GM10847 (cell line): ENCODE data around the gene EEF1AKMT2.

Experiments
- POLR2A ChIP-seq: IDR thresholded peaks from 2 replicates; pipeline ENCODE4 v1.6.1; 2011; ENCODE audit not compliant: insufficient read length; ENCODE audit errors: extremely low read depth

EEF1AKMT2 gene

GRCh38 chr10:124734311-124735166 is 57.1 kb downstream of the EEF1AKMT2 start:
- no peak for TF ChIP-seq POLR2A

DNA sequence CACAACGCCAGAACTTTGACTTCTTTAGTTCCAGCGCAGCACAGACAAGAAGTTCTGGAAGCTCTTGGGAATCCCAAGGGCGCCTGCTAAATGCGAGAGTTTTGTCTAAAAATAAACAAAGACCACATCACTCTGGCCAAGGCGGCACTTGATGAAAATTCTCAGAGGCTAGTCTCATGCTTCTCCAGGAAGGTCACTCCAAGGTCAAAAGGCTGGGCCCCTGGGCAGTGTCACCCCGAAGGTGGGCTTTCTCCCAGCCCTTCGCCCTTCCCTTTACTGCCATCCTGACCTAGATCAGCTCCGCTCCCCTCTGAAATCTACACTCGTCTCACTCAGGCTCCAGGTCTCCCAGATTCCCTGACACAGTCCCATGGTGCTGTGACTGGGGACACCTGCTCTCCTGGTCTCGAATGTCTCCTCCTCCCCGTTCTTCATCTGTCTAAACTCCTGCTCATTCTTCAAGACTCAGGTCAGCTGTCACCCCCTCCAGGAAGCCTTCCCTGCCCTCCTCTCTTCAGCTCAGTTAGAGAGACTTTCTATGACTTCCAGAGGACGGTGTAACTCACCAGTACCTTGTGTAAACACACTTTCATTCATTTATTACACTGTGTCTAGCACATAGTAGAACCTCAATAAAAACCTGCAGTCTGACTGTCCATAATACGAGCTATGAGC is 58.0 kb downstream of the EEF1AKMT2 start:
- TF ChIP-seq POLR2A, result no peak

DNA sequence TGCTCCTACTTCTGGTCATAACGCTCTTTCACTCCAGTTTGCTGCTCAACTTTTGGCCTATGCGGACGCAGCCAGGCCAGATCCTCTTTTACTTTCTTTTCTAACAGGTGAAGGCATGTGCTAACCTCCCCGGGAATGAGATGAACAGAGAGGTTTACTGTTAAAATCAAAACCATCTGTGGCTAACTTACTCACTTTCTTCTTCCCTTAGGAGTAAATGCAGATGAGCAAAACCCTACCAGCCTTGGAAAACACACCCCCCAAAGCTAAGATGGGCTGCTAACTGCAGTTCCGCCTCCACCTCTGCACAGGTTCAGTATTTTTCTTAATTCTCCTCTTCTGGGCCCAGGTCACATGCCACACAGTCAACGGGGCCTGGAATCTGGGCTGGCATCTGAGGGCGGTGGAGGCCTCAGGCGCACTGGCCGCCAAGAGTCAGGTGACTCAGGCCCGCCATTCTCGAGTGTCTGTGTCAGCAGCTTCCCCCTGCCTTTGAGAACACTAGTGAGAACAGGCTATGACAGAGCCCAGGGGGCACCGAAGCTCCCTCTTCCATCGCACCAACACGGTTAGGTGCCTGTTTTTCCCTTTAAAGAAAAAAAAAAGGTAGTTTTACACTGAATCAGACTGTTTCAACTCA is 58.6 kb downstream of the EEF1AKMT2 start:
- TF ChIP-seq POLR2A, result no peak

- no peak for TF ChIP-seq POLR2A
Observed at GRCh38 chr10:124731551-124731950, 60.1 kb downstream of the EEF1AKMT2 start.

GRCh38 chr10:124730790-124731189 is 60.9 kb downstream of the EEF1AKMT2 start:
- no peak for TF ChIP-seq POLR2A

DNA sequence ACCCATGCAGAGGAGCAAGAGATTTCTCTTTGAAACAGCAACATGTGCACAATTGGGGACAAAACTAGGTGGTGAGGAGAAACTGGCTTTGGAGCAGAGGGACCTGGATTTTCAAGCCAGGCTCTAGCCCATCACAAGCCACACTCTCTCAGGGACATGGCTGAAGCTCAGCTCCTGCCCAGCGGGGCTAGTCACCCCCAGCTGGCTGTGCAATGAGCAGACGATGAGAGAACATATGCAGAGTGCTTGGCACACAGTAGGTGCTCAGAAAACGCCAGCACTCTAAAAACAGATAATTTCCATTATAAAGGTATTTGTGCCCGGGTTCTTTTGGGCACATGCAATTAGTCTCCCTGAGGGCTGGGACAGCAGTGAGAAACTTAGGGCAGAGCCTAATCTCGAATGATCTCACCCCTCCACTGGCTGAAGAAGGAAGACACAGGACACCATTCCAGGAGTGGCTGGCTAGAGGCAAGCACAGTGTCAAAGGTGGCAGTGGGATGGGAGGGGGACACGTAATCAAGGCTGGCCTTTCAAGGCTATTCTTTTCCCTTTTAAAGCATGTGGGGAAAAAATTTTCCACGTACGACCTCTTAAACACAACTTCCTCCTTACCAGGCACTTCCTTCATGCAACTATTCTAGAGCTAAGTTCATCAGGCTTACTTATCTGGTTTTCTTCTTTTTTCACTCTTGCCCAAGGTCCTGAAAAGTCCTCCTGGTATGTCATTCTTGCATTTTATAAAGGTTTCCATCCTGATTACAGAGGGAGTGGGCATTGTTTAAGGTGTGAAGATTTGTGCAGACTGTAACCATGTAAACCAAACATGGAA is 62.6 kb downstream of the EEF1AKMT2 start:
- no peak for TF ChIP-seq POLR2A

DNA sequence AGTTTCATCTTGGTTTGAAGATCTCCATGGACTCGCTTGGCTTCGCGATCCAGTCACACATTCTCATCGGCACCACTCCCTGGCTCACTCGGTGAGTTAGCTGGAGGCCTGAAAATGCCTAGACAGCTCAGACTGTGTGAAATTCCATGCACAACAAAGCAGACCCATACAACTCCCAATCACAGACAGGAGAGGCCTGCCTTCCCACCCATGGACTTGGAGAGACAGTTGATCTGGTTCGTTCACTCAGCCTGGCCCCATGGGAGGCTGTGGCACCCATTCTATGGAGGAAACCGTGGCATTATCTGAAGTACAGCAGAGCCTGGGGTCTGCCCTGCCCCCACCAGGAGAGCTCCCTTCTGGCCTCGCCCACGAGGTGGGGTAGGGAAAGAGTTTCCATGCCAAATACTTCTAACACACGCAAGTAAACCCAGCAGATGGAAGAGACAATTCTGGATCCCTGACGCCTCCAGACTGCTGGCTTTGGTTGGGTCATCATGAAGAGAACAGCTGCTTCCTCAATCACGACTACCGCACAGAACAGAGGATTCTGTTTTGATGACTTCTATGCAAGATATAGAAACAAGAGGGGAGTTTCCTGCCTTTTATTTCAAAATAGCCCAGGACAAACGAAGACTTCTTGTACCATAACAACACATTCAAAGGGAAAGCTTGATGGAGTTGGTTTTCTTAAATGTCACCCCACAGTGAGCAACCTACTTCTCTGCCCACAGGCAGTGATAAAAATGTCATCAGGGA is 63.4 kb downstream of the EEF1AKMT2 start:
- TF ChIP-seq POLR2A, result no peak

DNA sequence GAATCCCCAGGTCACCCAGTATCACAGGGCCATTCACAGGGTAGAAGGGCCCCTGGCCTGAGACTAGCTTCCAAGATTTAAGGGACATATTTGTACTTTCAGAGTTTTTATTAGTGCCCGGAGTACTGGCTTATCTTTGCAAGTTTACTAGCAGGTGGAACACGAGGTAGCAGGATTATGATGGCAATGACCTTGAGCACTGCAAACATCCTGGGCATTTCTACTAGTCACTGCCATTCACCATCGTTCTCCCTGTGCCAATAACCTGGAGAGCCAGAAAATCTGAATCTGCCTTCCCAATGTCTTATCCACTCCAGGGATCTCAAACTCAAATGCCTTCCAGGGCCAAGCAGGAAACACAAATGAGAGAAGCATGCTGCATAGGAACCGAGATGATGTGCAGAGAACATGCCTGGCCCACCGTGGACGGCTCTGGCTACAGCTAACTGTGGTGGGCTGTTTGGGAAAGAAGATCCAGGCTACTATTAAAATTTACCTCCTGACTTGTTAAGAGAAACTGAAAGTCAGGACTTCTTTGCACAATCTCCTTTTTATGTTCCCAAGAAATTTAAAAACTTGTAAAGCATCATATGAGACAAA is 64.2 kb downstream of the EEF1AKMT2 start:
- TF ChIP-seq POLR2A, result no peak

- no peak for TF ChIP-seq POLR2A
Observed at GRCh38 chr10:124725791-124726190, 65.9 kb downstream of the EEF1AKMT2 start.

DNA sequence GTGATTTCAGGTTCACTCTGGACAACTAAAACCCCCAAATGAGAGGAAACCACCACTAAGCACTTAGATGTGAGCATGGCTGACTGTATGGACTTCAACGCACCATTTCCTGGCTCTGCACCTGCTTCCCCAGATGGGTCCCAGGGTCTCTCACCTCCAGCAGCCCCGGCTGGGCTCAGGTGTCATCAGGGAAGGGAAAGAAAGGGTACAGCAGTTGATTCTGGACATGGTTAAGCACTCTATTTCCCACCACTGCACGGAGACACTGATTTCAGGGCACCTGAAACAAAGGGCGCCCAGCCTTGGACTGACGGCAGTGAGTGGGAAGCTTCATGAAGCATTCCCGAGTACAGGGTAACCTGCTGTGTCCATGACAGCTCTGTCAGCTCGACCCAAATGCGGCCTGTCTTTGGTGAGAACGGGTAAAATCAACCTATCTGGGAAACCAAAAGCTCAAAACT is 66.5 kb downstream of the EEF1AKMT2 start:
- no peak for TF ChIP-seq POLR2A

DNA sequence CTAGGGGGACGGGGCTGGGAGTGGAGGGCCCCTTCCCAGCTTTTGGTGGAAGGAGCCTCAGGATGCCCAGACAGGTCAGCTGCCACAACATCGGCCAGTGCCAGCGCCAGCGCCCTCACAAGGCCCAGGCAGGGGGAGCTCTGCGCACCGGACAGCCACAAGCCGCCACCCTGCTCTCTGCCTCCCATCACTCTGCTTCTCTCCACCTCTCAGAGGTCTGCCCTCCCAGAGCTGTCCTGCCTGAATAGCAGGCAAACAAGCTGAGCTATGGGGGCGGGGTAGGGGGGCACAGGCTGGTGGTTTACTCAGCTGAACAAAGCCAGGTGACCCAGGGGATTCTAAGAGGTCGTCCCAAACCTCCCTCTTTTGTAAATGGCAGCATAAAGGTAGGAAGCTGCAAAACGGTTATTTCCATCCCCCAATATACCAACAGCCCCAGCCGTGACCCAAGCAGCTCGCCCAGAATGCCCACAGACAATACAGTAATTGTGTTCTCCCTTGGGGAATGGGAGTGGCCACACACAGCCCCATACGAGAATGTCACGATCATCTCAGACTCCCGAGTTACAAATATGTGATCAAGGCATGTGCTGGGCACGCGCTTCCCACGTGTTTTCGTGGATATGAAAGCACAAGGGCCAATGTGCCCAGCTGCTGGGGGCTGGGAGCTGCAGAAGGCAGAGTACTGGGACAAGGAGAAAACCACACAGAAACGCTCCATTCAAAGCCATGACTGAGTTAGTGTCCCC is 67.2 kb downstream of the EEF1AKMT2 start:
- TF ChIP-seq POLR2A, result no peak

- no peak for TF ChIP-seq POLR2A
Observed at GRCh38 chr10:124723826-124724225, 67.9 kb downstream of the EEF1AKMT2 start.
